HCT116 (cell line): ENCODE results near the gene RARS2. TPM values are rescaled to one million over a fixed set of nuclear protein-coding genes. Genes with fewer than 3 reads are reported as not detected.

Experiments
- ATAC-seq: fragments of 200-7000 bp; cut with Tn5 transposase; 2 replicates; pipeline ENCODE4 v1.9.1; 2020; ENCODE audit warnings: mild to moderate bottlenecking, moderate library complexity
- BruUV-seq: library from RNA; stranded (reverse); fragments of 400-500 nt; replicated peaks from 2 replicates; lab custom pipeline; 2021; lab: Mats Ljungman, UMichigan
- CTCF ChIA-PET: fragments of 300-600 bp; sonication (Branson Sonifier 250); formaldehyde crosslinking; loops from one replicate; lab custom pipeline; 2021; ENCODE audit warnings: antibody characterized with exemption; lab: Charles Lee
- POLR2A ChIA-PET: fragments of 300-600, 350-600 bp; sonication (Branson Sonifier 250); formaldehyde crosslinking; loops from one replicate; lab custom pipeline; 2021; ENCODE audit warnings: antibody characterized with exemption; lab: Charles Lee
- RAD21 ChIA-PET, 2 experiments: fragments of 300-600 bp; sonication (Branson Sonifier 250); formaldehyde crosslinking; loops; one replicate each; lab custom pipeline; 2023; ENCODE audit warnings: low total read pairs in 2 of 2; ENCODE audit not compliant: uncharacterized antibody in 2 of 2, unreplicated experiment in 2 of 2, low non-redundant PET in 1 of 2; lab: Charles Lee
- DNase-seq: peaks from one replicate; pipeline ENCODE4 v3.0.0-alpha.2; 2010; ENCODE audit warnings: low read depth, low spot score
- H2AFZ ChIP-seq: fragments of 200-600 bp; shearing (Covaris generic), sonication (generic); 2 replicates; pipeline ENCODE4 v1.6.1; 2017; ENCODE audit warnings: low read depth, mixed run types, mixed read lengths, antibody characterized with exemption, low read length; ENCODE audit not compliant: poor library complexity, severe bottlenecking
- H3K27ac ChIP-seq: 2 replicates; pipeline ENCODE4 v1.5.1; 2012; ENCODE audit warnings: low read depth, low read length
- H3K27me3 ChIP-seq: fragments of 200-600 bp; sonication (generic); 2 replicates; pipeline ENCODE4 v1.6.1; 2016; ENCODE audit warnings: mixed run types, low read length, mixed read lengths; ENCODE audit not compliant: insufficient read depth
- H3K36me3 ChIP-seq, 2 experiments: fragments of 200-500 bp in 1 of 2; fragments of 200-600 bp in 1 of 2; sonication (Bioruptor generic) in 1 of 2; sonication (generic) in 1 of 2; 2 replicates each; pipeline versions ENCODE4 v1.5.1 to v1.6.1; 2014 to 2016; ENCODE audit warnings: low read length in 2 of 2, inconsistent platforms in 1 of 2, mixed read lengths in 1 of 2, mixed run types in 1 of 2; ENCODE audit not compliant: insufficient read depth in 2 of 2, control insufficient read depth in 1 of 2
- H3K4me1 ChIP-seq, 2 experiments: fragments of 200-600 bp in 1 of 2; sonication (generic) in 1 of 2; 2 replicates each; pipeline versions ENCODE4 v1.5.1 to v1.6.1; 2012 to 2017; ENCODE audit warnings: low read length in 2 of 2, inconsistent platforms in 1 of 2, mild to moderate bottlenecking in 1 of 2, mixed read lengths in 1 of 2, mixed run types in 1 of 2, moderate library complexity in 1 of 2; ENCODE audit not compliant: insufficient read depth in 2 of 2, control insufficient read depth in 1 of 2
- H3K4me2 ChIP-seq: fragments of 200-600 bp; sonication (generic); 2 replicates; pipeline ENCODE4 v1.6.1; 2017; ENCODE audit warnings: mixed run types, low read length, mixed read lengths
- H3K4me3 ChIP-seq, 2 experiments: fragments of 200-600 bp in 1 of 2; sonication (generic) in 1 of 2; replicated peaks in 1 of 2; 2 replicates each; pipeline ENCODE4 v1.5.1; 2011 to 2016; ENCODE audit warnings: low read length in 2 of 2, control low read depth in 1 of 2, low read depth in 1 of 2, mild to moderate bottlenecking in 1 of 2, mixed read lengths in 1 of 2, mixed run types in 1 of 2
- H3K79me2 ChIP-seq: fragments of 200-600 bp; sonication (generic); 2 replicates; pipeline ENCODE4 v1.6.1; 2017; ENCODE audit warnings: mild to moderate bottlenecking, mixed run types, low read length, moderate library complexity, mixed read lengths; ENCODE audit not compliant: insufficient read depth
- H3K9ac ChIP-seq: fragments of 200-600 bp; sonication (generic); 2 replicates; pipeline ENCODE4 v1.6.1; 2016; ENCODE audit warnings: low read length, mixed read lengths
- H3K9me2 ChIP-seq: fragments of 200-600 bp; sonication (generic), shearing (Covaris generic); 2 replicates; pipeline ENCODE4 v1.6.1; 2017; ENCODE audit warnings: mixed run types, mild to moderate bottlenecking, moderate library complexity; ENCODE audit not compliant: insufficient read depth
- H3K9me3 ChIP-seq, 2 experiments: fragments of 200-500 bp in 1 of 2; fragments of 200-600 bp in 1 of 2; sonication (Bioruptor generic) in 1 of 2; sonication (generic) in 1 of 2; 2 replicates each; pipeline ENCODE4 v1.6.1; 2014 to 2017; ENCODE audit warnings: low read length in 2 of 2, mixed read lengths in 2 of 2, inconsistent platforms in 1 of 2, low read depth in 1 of 2, mild to moderate bottlenecking in 1 of 2, mixed run types in 1 of 2, moderate library complexity in 1 of 2; ENCODE audit not compliant: control insufficient read depth in 1 of 2, insufficient read depth in 1 of 2
- H4K20me1 ChIP-seq: fragments of 200-600 bp; sonication (generic), shearing (Covaris generic); 2 replicates; pipeline ENCODE4 v1.6.1; 2017; ENCODE audit warnings: mixed run types, mild to moderate bottlenecking, moderate library complexity; ENCODE audit not compliant: insufficient read depth
- ATF3 ChIP-seq: IDR thresholded peaks from 2 replicates; pipeline ENCODE4 v1.6.1; 2012
- CTCF ChIP-seq, 3 experiments: fragments of 200-600 bp in 1 of 3; sonication (generic) in 1 of 3; IDR thresholded peaks in 2 of 3; conservative IDR thresholded peaks in 1 of 3; 2 replicates each; pipeline ENCODE4 v1.5.1; 2012 to 2017; ENCODE audit warnings: low read depth in 2 of 3, low read length in 2 of 3, antibody characterized with exemption in 1 of 3, borderline replicate concordance in 1 of 3, control low read depth in 1 of 3, mild to moderate bottlenecking in 1 of 3, mixed read lengths in 1 of 3, mixed run types in 1 of 3, moderate library complexity in 1 of 3; ENCODE audit not compliant: insufficient read depth in 1 of 3
- EGR1 ChIP-seq: IDR thresholded peaks from 2 replicates; pipeline ENCODE4 v1.6.1; 2012; ENCODE audit warnings: low read depth
- EZH2phosphoT487 ChIP-seq: fragments of 200-600 bp; IDR thresholded peaks from 2 replicates; pipeline ENCODE4 v1.6.1; 2018; ENCODE audit warnings: antibody characterized with exemption, borderline replicate concordance
- JUND ChIP-seq: IDR thresholded peaks from 2 replicates; pipeline ENCODE4 v1.6.1; 2012
- MAX ChIP-seq: IDR thresholded peaks from 2 replicates; pipeline ENCODE4 v1.6.1; 2012
- POLR2A ChIP-seq: IDR thresholded peaks from 2 replicates; pipeline ENCODE4 v1.7.0; 2011; ENCODE audit warnings: borderline replicate concordance; ENCODE audit not compliant: insufficient read depth, insufficient read length; ENCODE audit errors: extremely low read depth
- POLR2AphosphoS5 ChIP-seq: IDR thresholded peaks from 2 replicates; pipeline ENCODE4 v1.6.1; 2011; ENCODE audit warnings: mild to moderate bottlenecking, low read depth, low read length, moderate library complexity
- SIN3A ChIP-seq: IDR thresholded peaks from 2 replicates; pipeline ENCODE4 v1.6.1; 2012; ENCODE audit warnings: low read depth
- TCF7L2 ChIP-seq: IDR thresholded peaks from 2 replicates; pipeline ENCODE4 v1.7.0; 2011; ENCODE audit warnings: borderline replicate concordance, inconsistent platforms; ENCODE audit not compliant: insufficient read depth, insufficient read length; ENCODE audit errors: extremely low read depth
- ZFX ChIP-seq: fragments of 450-650 bp; IDR thresholded peaks from 2 replicates; pipeline ENCODE4 v1.6.1; 2017
- ZNF274 ChIP-seq: fragments of 200-500 bp; sonication (Bioruptor generic); IDR thresholded peaks from 2 replicates; pipeline ENCODE4 v1.6.1; 2014; ENCODE audit warnings: mild to moderate bottlenecking, low read depth, low read length, inconsistent platforms
- intact Hi-C: fragments of 100-400 bp; cut with micrococcal nuclease; formaldehyde crosslinking; loops from 2 replicates; pipeline ENCODE4 v1.10.0; 2022
- total RNA-seq: library from RNA; stranded (reverse); gene quantifications from one replicate; pipeline ENCODE4 v1.2.1, GENCODE V29; 2021; ENCODE audit not compliant: unreplicated experiment

The RARS2 gene
- total RNA-seq, 1 experiment from 2014 or later = 34.8 TPM

- H3K4me2 ChIP-seq = no peak overlapping the region
- H3K4me3 ChIP-seq = no peak overlapping the region
- DNase-seq (no peak), ATAC-seq (no peak)
- CTCF ChIA-PET = no interaction called here
- H3K79me2 ChIP-seq = no peaks in the 10 kb centered on the region
- RAD21 ChIA-PET = no interaction called here
- peaks cover 0 to 4% of the 10 kb centered on the region in 2 experiments; a peak in 1 of 4 replicates for H3K9me3 ChIP-seq
- no peaks in the 10 kb centered on the region for H3K27me3 ChIP-seq
- TF ChIP-seq POLR2A (no peak), POLR2AphosphoS5 (no peak), MAX (no peak), EGR1 (no peak), SIN3A (no peak), CTCF (IDR thresholded peaks at IDR 0.05 in 2 of 3, conservative IDR thresholded peaks at IDR 0.05 in 1 of 3; ENCODE audit: borderline replicate concordance in 1 of 3, insufficient read depth in 1 of 3, low read depth in 2 of 3, low read length in 2 of 3) (no peak), ATF3 (no peak), TCF7L2 (no peak), EZH2phosphoT487 (no peak), ZNF274 (no peak), JUND (no peak), ZFX (no peak)
- no peak overlapping the region for H3K9ac ChIP-seq
- no peaks in the 10 kb centered on the region for H4K20me1 ChIP-seq
- H3K9me2 ChIP-seq = no peaks in the 10 kb centered on the region
- H3K36me3 ChIP-seq = peaks cover 3 to 27% of the 10 kb centered on the region in 2 experiments; a peak in 2 of 4 replicates
- no TSS peak for BruUV-seq
- POLR2A ChIA-PET = no interaction called here
- H3K27ac ChIP-seq = no peak overlapping the region
- no peaks in the 10 kb centered on the region for H3K4me1 ChIP-seq
- H2AFZ ChIP-seq = no peak overlapping the region
- intact Hi-C loops = no loop called here
Observed at GRCh38 chr6:87541041-87541440, 48.7 kb downstream of the RARS2 start.
